T-helper 17 cell (primary cell): ENCODE results near the gene MRPS18B. TPM values are rescaled to one million over a fixed set of nuclear protein-coding genes. Genes with fewer than 3 reads are reported as not detected.

ENCODE experiments used
- ATAC-seq: fragments of 150-1000 bp; cut with Tn5 transposase; 2 replicates; pipeline ENCODE4 v1.10.0; 2021; ENCODE audit warnings: mild to moderate bottlenecking, moderate library complexity
- DNase-seq, 3 donors: peaks; one replicate each; pipeline versions ENCODE4 v3.0.0 to v3.0.0-alpha.2; 2020 to 2021
- H3K9me3 ChIP-seq: one replicate; pipeline ENCODE4 v1.7.0; 2013; ENCODE audit warnings: low read length, mild to moderate bottlenecking; ENCODE audit not compliant: control insufficient read depth, poor library complexity, severe bottlenecking
- H3K27ac Mint-ChIP-seq: one replicate; pipeline ENCODE4 v1.8.0; 2022; ENCODE audit warnings: mild to moderate bottlenecking, moderate library complexity, mixed read lengths
- H3K27me3 Mint-ChIP-seq: one replicate; pipeline ENCODE4 v1.8.0; 2022; ENCODE audit warnings: mixed read lengths
- H3K36me3 Mint-ChIP-seq: one replicate; pipeline ENCODE4 v1.8.0; 2022; ENCODE audit warnings: low read depth, mixed read lengths
- H3K4me1 Mint-ChIP-seq: one replicate; pipeline ENCODE4 v1.8.0; 2022; ENCODE audit warnings: mild to moderate bottlenecking, mixed read lengths
- H3K4me3 Mint-ChIP-seq: one replicate; pipeline ENCODE4 v1.8.0; 2022; ENCODE audit warnings: mild to moderate bottlenecking, moderate library complexity, mixed read lengths
- total RNA-seq, 4 donors: library from RNA in 2 of 4; stranded (reverse) in 2 of 4; gene quantifications; one replicate each; pipeline ENCODE4 v1.2.3 and lab custom pipeline; 2022 to 2026

Gene MRPS18B
- 10 to 100 TPM; 16.3 to 23.2 TPM for total RNA-seq
- total RNA-seq (lab: John Stamatoyannopoulos, UW): 22.8 to 56.6 reads per million in 2 donors

DNA sequence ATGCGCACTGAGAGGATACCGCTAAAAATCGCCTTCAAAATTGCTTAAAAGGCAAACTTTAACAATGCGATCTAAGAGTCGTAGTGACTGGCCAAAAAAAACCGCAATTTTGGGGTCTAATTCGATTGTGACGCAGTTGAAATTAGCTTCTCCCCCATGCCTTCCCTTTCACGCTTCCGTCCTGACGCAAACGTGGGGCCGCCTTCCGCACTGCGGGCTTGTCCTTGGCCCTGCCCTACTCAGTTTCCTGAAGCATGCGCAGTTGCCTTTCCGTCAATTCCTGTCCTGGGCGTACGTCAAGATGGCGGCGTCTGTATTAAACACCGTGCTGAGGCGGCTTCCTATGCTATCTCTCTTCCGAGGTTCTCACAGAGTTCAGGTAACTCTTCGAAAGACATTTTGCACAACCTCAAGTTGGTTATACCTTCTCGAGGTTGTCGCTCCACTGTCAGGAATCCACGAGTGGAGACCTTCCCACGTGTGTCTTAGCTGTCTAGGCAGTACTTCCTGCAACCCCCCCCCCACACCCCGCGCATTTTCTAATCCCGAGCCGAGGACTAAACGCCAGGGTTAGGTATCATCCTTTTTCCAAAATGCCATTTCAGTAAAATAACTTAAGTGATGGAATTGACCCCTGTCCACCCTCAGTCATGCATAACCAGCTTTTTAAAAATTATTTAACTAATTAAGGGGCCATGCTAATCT lies at the start of gene MRPS18B:
TSS of gene MRPS18B (plus strand) at position 276 of the 705 bp plus-strand sequence. CDS start at position 302, 26 bp downstream.
- Mint-ChIP-seq H3K36me3 (peaks cover 17% of the 10 kb centered on the region), H3K27me3 (no peaks in the 10 kb centered on the region)

DNA sequence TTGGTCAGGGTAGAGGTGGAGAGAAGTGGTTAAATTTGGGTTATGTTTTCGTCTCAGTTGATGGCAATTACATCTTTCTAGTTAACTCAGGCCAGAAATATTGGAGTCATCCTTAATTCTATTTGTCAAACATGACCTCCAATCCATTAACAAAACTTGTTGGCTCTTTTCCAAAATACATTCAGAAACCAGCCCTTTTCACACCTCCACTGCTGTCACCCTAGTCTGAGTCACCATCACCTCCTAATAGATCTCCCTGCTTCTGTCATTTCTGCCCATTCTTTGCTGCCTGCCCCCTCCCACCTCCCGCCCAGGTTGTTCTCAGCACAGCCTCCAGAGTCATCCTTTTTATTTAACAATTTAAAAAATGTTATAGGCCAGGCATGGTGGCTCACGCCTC lies 49.4 kb upstream of the MRPS18B start:
- Mint-ChIP-seq H3K36me3 (peaks cover 6% of the 10 kb centered on the region), H3K27ac (no peak overlapping the region), H3K4me3 (no peak overlapping the region), H3K27me3 (no peaks in the 10 kb centered on the region), H3K4me1 (peaks cover 42% of the 10 kb centered on the region)
- no peak for DNase-seq
- no peaks in the 10 kb centered on the region for H3K9me3 ChIP-seq
- no peak for ATAC-seq

More for the DNA sequence above, at the start of gene MRPS18B:
- Mint-ChIP-seq H3K27ac (peak within 1 kb of the TSS; percentile 97), H3K4me3 (peak within 1 kb of the TSS; percentile 89), H3K4me1 (peaks cover 31% of the 10 kb centered on the region)
- ATAC-seq (peak; percentile 78), DNase-seq (peak; percentile 91 to 96 (median 94))
- H3K9me3 ChIP-seq: no peaks in the 10 kb centered on the region

DNA sequence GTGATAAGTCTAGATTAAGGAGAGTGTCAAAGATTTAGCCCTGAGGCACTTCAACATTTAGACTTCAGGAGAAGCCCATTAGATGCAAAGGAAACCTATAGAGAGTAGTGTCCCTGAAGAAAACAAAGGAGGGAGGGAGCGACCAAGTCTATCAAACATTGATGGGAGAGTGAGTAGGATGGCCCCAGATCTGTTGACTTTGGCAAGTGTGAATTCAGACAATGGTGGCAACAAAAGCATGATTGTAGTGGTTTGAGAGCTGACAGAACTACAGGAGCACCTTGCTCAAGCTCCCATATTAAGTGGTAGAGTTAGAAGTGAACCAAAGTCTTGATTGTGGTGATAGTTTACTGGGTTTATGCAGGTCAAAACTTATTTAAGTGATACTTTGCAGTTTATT lies 47.4 kb upstream of the MRPS18B start:
- ATAC-seq: no peak
- Mint-ChIP-seq H3K36me3 (peaks cover 11% of the 10 kb centered on the region), H3K27me3 (no peaks in the 10 kb centered on the region), H3K4me3 (peak overlapping the region; percentile 100), H3K4me1 (peaks cover 57% of the 10 kb centered on the region), H3K27ac (peak overlapping the region; percentile 100)
- DNase-seq: no peak
- no peaks in the 10 kb centered on the region for H3K9me3 ChIP-seq

DNA sequence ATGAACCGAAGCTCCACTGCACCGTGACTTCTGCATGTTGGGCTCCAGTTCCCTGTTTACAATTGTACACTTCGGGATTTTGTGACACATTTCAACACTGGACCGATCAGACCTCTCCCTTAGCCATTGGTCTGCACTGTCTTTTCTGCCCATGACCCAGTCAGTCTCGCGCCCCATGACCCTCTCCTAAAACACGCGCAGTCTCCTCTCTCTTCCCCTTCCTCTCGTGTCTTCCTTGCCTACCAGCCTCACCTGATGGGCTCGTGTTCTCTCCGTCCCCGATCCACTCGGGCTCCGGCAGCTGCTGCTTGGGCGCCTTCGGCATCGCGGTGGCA lies 46.9 kb upstream of the MRPS18B start:
- peaks cover 58% of the 10 kb centered on the region for H3K4me1 Mint-ChIP-seq
- ATAC-seq (peak; percentile 24), DNase-seq (no peak)
- H3K4me3 Mint-ChIP-seq: peak overlapping the region; percentile 100
- H3K27ac Mint-ChIP-seq: peak overlapping the region; percentile 100
- no peaks in the 10 kb centered on the region for H3K27me3 Mint-ChIP-seq
- no peaks in the 10 kb centered on the region for H3K9me3 ChIP-seq
- H3K36me3 Mint-ChIP-seq: peaks cover 11% of the 10 kb centered on the region

DNA sequence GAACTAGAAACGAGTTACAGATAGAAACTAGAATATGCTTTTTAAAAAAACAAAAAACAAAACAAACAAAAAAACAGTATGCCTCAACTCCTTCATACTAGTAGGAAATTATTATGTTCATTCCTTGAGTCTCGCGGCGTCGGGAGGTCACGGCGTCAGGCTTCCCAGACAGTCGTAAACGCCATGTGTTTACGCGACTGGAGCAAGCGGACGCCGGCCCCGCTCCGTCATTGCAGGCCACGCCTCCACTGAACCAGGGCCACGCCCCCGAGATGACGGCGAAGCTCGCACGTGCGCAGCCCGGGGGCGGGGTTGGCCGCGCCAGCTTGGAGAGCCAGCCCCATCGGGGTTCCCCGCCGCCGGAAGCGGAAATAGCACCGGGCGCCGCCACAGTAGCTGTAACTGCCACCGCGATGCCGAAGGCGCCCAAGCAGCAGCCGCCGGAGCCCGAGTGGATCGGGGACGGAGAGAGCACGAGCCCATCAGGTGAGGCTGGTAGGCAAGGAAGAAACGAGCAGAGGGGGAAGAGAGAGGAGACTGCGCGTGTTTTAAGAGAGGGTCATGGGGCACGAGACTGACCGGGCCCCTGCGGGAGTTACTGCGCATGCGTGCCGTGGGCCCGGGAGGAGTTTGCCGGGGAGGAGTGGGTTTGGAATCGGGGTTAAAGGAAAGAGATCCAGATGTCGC lies 46.4 kb upstream of the MRPS18B start, which contains the start of gene ABCF1:
TSS of gene ABCF1 (plus strand) at position 368 of the 687 bp plus-strand sequence. CDS start at position 414, 46 bp downstream.
- Mint-ChIP-seq H3K27me3 (no peaks in the 10 kb centered on the region), H3K27ac (peak within 1 kb of the TSS; percentile 100), H3K36me3 (peaks cover 11% of the 10 kb centered on the region), H3K4me1 (peaks cover 58% of the 10 kb centered on the region), H3K4me3 (peak within 1 kb of the TSS; percentile 100)
- no peaks in the 10 kb centered on the region for H3K9me3 ChIP-seq
- peak; percentile 93 for ATAC-seq
- DNase-seq: peak; percentile 100

DNA sequence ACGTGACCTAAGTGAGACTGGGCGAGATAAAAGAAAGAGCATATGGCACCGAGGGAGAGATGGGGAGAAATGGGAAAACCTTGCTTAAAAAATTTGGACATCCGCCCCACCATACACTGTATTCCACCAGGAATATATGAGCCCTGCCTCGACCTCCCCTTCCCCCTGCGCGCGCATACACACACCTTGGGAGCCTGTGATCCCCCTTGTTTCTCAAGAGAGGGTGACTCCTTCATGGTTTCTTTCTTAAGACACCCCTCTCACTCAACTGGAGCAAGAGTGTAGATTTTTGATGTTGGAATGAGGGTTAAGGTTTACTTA lies 45.9 kb upstream of the MRPS18B start:
- DNase-seq (no peak), ATAC-seq (peak; percentile 1)
- H3K9me3 ChIP-seq: no peaks in the 10 kb centered on the region
- Mint-ChIP-seq H3K4me1 (peaks cover 63% of the 10 kb centered on the region), H3K27me3 (no peaks in the 10 kb centered on the region), H3K36me3 (peaks cover 13% of the 10 kb centered on the region), H3K4me3 (peak overlapping the region; percentile 100), H3K27ac (peak overlapping the region; percentile 100)

DNA sequence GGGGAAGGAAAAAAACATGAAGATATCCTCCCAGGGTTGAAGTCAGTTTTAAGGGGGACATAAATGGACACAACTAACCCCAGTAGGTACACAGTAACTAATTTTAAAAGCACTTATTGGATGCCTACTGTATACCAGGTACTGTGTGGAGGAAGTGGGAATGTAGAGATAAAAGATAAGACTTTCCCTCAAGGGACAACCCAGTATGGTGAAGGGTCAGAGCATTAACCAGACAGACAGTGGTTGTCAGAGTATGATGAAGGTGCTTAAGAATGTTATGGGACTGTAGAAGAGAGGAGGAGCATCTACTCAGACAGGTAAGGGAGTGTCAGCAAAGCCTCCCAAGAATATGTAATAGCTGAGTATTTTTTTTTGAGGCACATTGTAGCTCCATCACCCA lies 45.5 kb upstream of the MRPS18B start:
- H3K4me1 Mint-ChIP-seq: peaks cover 64% of the 10 kb centered on the region
- peak overlapping the region; percentile 100 for H3K4me3 Mint-ChIP-seq
- H3K9me3 ChIP-seq: no peaks in the 10 kb centered on the region
- ATAC-seq: no peak
- peak overlapping the region; percentile 100 for H3K27ac Mint-ChIP-seq
- H3K36me3 Mint-ChIP-seq: peaks cover 17% of the 10 kb centered on the region
- no peaks in the 10 kb centered on the region for H3K27me3 Mint-ChIP-seq
- DNase-seq: no peak

DNA sequence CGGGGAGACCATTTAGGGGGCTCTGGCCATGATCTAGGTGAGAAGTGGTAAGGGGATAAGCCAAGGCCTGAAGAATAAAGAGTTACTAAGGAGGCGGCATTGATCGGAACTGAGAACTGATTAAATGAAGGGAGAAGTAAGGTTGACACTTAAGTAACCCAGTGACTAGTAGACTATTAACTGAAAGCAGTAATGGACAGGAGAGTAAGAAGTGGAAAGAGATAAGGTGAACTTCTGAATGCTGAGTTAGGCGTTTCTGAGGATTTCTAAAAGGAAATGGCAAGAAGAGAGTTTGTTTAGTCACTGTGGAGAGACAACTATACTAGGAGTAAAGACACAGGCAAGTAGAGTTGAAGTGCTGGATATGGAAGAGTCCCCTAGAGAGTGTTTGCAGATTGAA lies 44.5 kb upstream of the MRPS18B start:
- peak overlapping the region; percentile 100 for H3K27ac Mint-ChIP-seq
- no peak for DNase-seq
- peak overlapping the region; percentile 100 for H3K4me3 Mint-ChIP-seq
- no peak for ATAC-seq
- no peaks in the 10 kb centered on the region for H3K27me3 Mint-ChIP-seq
- peaks cover 24% of the 10 kb centered on the region for H3K36me3 Mint-ChIP-seq
- H3K4me1 Mint-ChIP-seq: peaks cover 70% of the 10 kb centered on the region
- no peaks in the 10 kb centered on the region for H3K9me3 ChIP-seq

DNA sequence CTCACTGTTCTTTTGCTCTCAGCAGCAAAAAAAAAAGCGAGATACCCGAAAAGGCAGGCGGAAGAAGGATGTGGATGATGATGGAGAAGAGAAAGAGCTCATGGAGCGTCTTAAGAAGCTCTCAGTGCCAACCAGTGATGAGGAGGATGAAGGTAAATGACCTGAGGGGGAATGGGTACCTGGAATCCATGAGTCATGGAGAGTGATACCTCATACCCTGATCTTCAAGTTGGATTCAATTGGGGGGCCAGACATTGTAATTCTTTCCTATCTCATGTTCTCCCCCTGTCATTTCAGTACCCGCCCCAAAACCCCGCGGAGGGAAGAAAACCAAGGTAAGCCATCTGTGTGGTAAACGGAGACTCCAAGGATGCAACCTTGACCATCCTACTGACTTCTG lies 39.6 kb upstream of the MRPS18B start:
- no peaks in the 10 kb centered on the region for H3K9me3 ChIP-seq
- H3K27me3 Mint-ChIP-seq: no peaks in the 10 kb centered on the region
- DNase-seq (no peak), ATAC-seq (no peak)
- H3K27ac Mint-ChIP-seq: peak overlapping the region; percentile 24
- H3K4me3 Mint-ChIP-seq: no peak overlapping the region
- H3K36me3 Mint-ChIP-seq: peaks cover 26% of the 10 kb centered on the region
- peaks cover 41% of the 10 kb centered on the region for H3K4me1 Mint-ChIP-seq

DNA sequence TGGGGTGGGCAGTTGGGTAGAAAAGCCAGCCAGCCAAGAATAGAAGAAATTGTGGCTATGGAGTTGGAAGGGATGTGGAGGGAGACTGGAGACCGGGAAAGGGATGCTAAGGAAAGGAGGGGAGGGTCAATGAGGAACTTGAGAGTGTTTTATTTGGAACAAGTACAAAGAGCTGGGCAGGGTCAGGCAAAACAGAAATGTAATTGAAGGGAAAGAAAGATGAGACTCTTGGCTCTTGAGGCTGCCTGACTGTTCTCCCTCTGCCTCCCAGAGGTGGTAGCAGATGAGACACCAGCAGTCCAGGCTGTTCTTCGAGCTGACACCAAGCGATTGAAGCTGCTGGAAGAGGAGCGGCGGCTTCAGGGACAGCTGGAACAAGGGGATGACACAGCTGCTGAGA lies 33.7 kb upstream of the MRPS18B start:
- ATAC-seq (no peak), DNase-seq (no peak)
- no peaks in the 10 kb centered on the region for H3K9me3 ChIP-seq
- Mint-ChIP-seq H3K27me3 (no peaks in the 10 kb centered on the region), H3K36me3 (peaks cover 17% of the 10 kb centered on the region), H3K27ac (peak overlapping the region; percentile 27), H3K4me1 (peaks cover 9% of the 10 kb centered on the region), H3K4me3 (no peak overlapping the region)

DNA sequence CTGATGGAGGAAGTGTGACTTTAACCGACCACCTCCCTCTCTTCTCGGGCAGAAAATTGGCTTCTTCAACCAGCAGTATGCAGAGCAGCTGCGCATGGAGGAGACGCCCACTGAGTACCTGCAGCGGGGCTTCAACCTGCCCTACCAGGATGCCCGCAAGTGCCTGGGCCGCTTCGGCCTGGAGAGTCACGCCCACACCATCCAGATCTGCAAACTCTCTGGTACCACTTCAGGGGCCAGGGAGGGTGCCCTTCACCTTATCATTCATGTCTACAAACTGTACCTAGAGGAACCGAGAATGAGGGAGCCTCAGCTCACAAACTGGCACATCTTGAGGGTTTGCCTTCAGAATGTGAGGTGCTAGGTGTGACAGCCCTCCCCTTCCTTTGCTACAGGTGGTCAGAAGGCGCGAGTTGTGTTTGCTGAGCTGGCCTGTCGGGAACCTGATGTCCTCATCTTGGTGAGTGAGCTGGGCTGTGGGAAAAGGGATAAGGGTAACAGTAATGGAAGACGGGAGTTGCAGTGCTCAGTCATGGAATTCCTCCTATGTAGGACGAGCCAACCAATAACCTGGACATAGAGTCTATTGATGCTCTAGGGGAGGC lies 27.8 kb upstream of the MRPS18B start:
- Mint-ChIP-seq H3K4me3 (no peak overlapping the region), H3K36me3 (peaks cover 14% of the 10 kb centered on the region), H3K4me1 (peaks cover 11% of the 10 kb centered on the region), H3K27ac (no peak overlapping the region), H3K27me3 (no peaks in the 10 kb centered on the region)
- DNase-seq (no peak), ATAC-seq (no peak)
- no peaks in the 10 kb centered on the region for H3K9me3 ChIP-seq

DNA sequence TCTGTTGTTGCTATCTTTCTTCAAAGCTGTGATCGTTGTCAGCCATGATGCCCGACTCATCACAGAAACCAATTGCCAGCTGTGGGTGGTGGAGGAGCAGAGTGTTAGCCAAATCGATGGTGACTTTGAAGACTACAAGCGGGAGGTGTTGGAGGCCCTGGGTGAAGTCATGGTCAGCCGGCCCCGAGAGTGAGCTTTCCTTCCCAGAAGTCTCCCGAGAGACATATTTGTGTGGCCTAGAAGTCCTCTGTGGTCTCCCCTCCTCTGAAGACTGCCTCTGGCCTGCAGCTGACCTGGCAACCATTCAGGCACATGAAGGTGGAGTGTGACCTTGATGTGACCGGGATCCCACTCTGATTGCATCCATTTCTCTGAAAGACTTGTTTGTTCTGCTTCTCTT lies 27.1 kb upstream of the MRPS18B start:
- ATAC-seq: no peak
- DNase-seq: no peak
- Mint-ChIP-seq H3K27ac (no peak overlapping the region), H3K4me3 (no peak overlapping the region), H3K4me1 (peaks cover 13% of the 10 kb centered on the region), H3K36me3 (peaks cover 14% of the 10 kb centered on the region), H3K27me3 (no peaks in the 10 kb centered on the region)
- H3K9me3 ChIP-seq: no peaks in the 10 kb centered on the region

DNA sequence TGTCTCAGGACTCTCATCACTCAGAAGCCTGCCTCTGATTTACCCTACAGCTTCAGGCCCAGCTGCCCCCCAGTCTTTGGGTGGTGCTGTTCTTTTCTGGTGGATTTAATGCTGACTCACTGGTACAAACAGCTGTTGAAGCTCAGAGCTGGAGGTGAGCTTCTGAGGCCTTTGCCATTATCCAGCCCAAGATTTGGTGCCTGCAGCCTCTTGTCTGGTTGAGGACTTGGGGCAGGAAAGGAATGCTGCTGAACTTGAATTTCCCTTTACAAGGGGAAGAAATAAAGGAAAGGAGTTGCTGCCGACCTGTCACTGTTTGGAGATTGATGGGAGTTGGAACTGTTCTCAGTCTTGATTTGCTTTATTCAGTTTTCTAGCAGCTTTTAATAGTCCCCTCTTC lies 26.6 kb upstream of the MRPS18B start:
- Mint-ChIP-seq H3K4me1 (peaks cover 14% of the 10 kb centered on the region), H3K27me3 (no peaks in the 10 kb centered on the region), H3K4me3 (no peak overlapping the region), H3K36me3 (peaks cover 14% of the 10 kb centered on the region), H3K27ac (no peak overlapping the region)
- no peaks in the 10 kb centered on the region for H3K9me3 ChIP-seq
- ATAC-seq (no peak), DNase-seq (no peak)
